Upper lobe of left lung (tissue), 6 donors: ENCODE data around the gene EMP1. TPM values are rescaled to one million over a fixed set of nuclear protein-coding genes. Genes with fewer than 3 reads are reported as not detected.

Experiments used
- ATAC-seq, 2 donors: fragments of 200-7000 bp; cut with Tn5 transposase; one replicate each; pipeline ENCODE4 v1.9.1; 2022; ENCODE audit warnings: mild to moderate bottlenecking in 2 of 2, moderate library complexity in 2 of 2; ENCODE audit not compliant: low FRiP score in 2 of 2
- DNase-seq, 2 donors: peaks; one replicate each; pipeline ENCODE4 v3.0.0-alpha.2; 2019 to 2020
- H3K27ac ChIP-seq, 4 donors: fragments of 200-600 bp; sonication (generic); one replicate each; pipeline ENCODE4 v1.5.1; 2016 to 2019
- H3K27me3 ChIP-seq, 4 donors: fragments of 200-600 bp; sonication (generic); one replicate each; pipeline ENCODE4 v1.5.1; 2017 to 2019
- H3K36me3 ChIP-seq, 4 donors: fragments of 200-600 bp; sonication (generic); one replicate each; pipeline ENCODE4 v1.5.1; 2016 to 2019
- H3K4me1 ChIP-seq, 4 donors: fragments of 200-600 bp; sonication (generic); one replicate each; pipeline ENCODE4 v1.5.1; 2018 to 2019
- H3K4me3 ChIP-seq, 4 donors: fragments of 200-600 bp; sonication (generic); one replicate each; pipeline ENCODE4 v1.5.1; 2017 to 2019; ENCODE audit warnings: mild to moderate bottlenecking in 2 of 4, moderate library complexity in 1 of 4
- H3K9me3 ChIP-seq, 4 donors: fragments of 200-600 bp; sonication (generic); one replicate each; pipeline ENCODE4 v1.5.1; 2018 to 2019
- CTCF ChIP-seq, 6 experiments: fragments of 450-650 bp in 4 of 6; fragments of 200-600 bp in 2 of 6; sonication (generic) in 2 of 6; IDR thresholded peaks; one replicate each; pipeline ENCODE4 v1.5.1; 2016 to 2019; ENCODE audit warnings: antibody characterized with exemption in 6 of 6
- EP300 ChIP-seq, 4 donors: sonication (generic); formaldehyde crosslinking; IDR thresholded peaks; one replicate each; pipeline ENCODE4 v1.5.1; 2017; ENCODE audit warnings: antibody characterized with exemption in 4 of 4, control low read depth in 2 of 4
- POLR2A ChIP-seq, 4 donors: fragments of 450-650 bp; IDR thresholded peaks; one replicate each; pipeline ENCODE4 v1.5.1; 2016 to 2017; ENCODE audit warnings: antibody characterized with exemption in 4 of 4, mild to moderate bottlenecking in 2 of 4
- POLR2AphosphoS5 ChIP-seq, 2 donors: sonication (generic); formaldehyde crosslinking; IDR thresholded peaks; one replicate each; pipeline ENCODE4 v1.5.1; 2017; ENCODE audit warnings: antibody characterized with exemption in 2 of 2
- WGBS, 2 donors: methylation state at CpG; one replicate each; pipeline ENCODE4 v1.1.5; 2017 to 2018; 5-methylcytosine and 5-hydroxymethylcytosine counted together
- total RNA-seq, 6 donors: library from RNA; depleted of rRNA in 4 of 6; stranded (reverse); fragments of >200 nt in 4 of 6; gene quantifications; one replicate each; pipeline versions ENCODE4 v1.1.0 to v1.2.1, GENCODE V29; 2016 to 2021
- donor health status: DM: no; HTN: no; CAD: no; lungs with moderate emphysema.
- donor health status: DM: no; HTN: yes; CAD: no; lungs with severe emphysema.

The EMP1 gene
- total RNA-seq, 6 donors from 2014 or later = 18.9 to 360 (median 165) TPM

DNA sequence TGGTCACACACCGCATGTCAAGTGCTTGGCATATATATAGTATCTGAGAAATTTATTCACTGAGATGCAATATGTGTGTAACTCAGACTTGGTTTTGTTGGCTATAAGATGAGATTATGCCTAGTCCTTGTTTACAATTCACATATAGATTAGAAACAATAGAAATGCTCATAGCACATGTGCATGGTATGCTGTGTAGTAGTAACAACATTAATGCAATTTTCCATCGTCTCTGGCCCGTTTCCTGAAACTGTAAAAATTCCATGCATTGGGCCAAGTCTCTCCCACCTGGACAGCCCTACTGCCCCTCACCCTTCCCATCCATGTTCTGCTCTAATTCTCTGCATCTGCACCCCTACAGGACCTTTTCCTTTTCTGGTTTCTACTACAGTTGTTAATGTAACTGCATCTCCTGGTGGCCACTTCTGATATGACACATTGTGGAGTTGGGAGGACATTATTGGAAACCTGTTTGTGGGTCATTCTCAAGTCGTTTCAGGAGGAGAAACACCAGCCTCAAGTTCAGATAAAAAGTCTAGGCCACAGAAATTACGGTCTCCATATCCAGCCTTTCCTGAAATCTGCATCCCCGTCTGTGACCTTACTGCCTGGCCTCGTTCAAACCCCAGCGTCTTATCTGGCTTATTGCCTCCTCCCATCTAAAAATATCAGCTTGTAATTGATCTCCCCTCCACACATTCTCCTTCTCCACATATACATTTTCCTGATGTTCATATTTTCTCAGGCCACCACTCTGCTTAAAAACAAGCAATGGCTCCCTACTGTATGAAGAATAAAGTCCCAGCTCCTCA lies 37.5 kb downstream of the EMP1 start:
- H3K4me3 ChIP-seq = no peak overlapping the region
- H3K9me3 ChIP-seq = no peaks in the 10 kb centered on the region
- WGBS, 2 donors = 71 to 72% methylated on average over 8 of the region's 8 CpGs
- H3K27me3 ChIP-seq = no peaks in the 10 kb centered on the region
- TF ChIP-seq POLR2A (IDR thresholded peaks at IDR 0.05) (no peak), CTCF (IDR thresholded peaks at IDR 0.05) (peak; percentile 69 to 92 (median 86)), EP300 (IDR thresholded peaks at IDR 0.05) (no peak), POLR2AphosphoS5 (IDR thresholded peaks at IDR 0.05) (no peak)
- no peak overlapping the region for H3K27ac ChIP-seq
- peak in 1 of 2 donors; percentile 43 for DNase-seq
- H3K36me3 ChIP-seq = no peaks in the 10 kb centered on the region
- H3K4me1 ChIP-seq = no peaks in the 10 kb centered on the region
- peak; percentile 51 to 79 for ATAC-seq

DNA sequence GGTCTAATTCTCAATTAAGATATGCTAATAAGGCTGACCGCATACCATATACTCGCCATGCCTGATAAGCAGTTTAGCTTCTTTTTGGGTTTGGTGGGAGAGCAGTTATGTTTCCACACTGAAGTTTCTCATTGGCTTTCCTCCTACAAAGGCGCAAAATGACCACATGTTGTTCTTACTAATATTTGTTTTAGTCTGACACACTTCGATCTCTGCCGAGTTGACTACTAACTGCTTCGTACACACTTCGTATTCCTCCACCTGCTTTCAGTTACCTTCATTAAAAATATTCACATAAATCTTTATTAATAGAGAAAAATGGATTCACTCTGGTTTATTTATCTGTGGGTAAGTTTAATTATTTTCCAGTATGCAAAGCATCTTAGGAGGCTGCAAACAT lies 41.7 kb downstream of the EMP1 start:
- no peak for ATAC-seq

GRCh38 chr12:13241833-13242488 lies 45.4 kb downstream of the EMP1 start:
- WGBS, 2 donors = 65 to 75% methylated on average over 2 of the region's 2 CpGs
- peak in 1 of 2 donors; percentile 14 for ATAC-seq

More for the DNA sequence above, 41.7 kb downstream of the EMP1 start:
- Histone ChIP-seq H3K27ac (no peak overlapping the region), H3K9me3 (no peaks in the 10 kb centered on the region), H3K4me1 (no peaks in the 10 kb centered on the region), H3K27me3 (no peaks in the 10 kb centered on the region), H3K4me3 (no peak overlapping the region), H3K36me3 (no peaks in the 10 kb centered on the region)
- 75 to 88% methylated on average over 7 of the region's 7 CpGs for WGBS, 2 donors
- TF ChIP-seq POLR2AphosphoS5 (IDR thresholded peaks at IDR 0.05) = no peak
- TF ChIP-seq EP300 (IDR thresholded peaks at IDR 0.05) = no peak
- TF ChIP-seq CTCF (IDR thresholded peaks at IDR 0.05) = no peak
- no peak for TF ChIP-seq POLR2A (IDR thresholded peaks at IDR 0.05)
- no peak for DNase-seq

GRCh38 chr12:13242936-13243335 lies 46.4 kb downstream of the EMP1 start:
- TF ChIP-seq EP300 (IDR thresholded peaks at IDR 0.05) (no peak), POLR2A (IDR thresholded peaks at IDR 0.05) (no peak), CTCF (IDR thresholded peaks at IDR 0.05) (no peak), POLR2AphosphoS5 (IDR thresholded peaks at IDR 0.05) (no peak)
- ATAC-seq (no peak), DNase-seq (no peak)
- no peaks in the 10 kb centered on the region for H3K36me3 ChIP-seq
- 55 to 70% methylated on average over 4 of the region's 4 CpGs for WGBS, 2 donors
- no peaks in the 10 kb centered on the region for H3K27me3 ChIP-seq
- H3K4me1 ChIP-seq = no peaks in the 10 kb centered on the region
- H3K4me3 ChIP-seq = no peak overlapping the region
- no peak overlapping the region for H3K27ac ChIP-seq
- no peaks in the 10 kb centered on the region for H3K9me3 ChIP-seq

More at GRCh38 chr12:13241833-13242488, 45.4 kb downstream of the EMP1 start:
- no peak overlapping the region for H3K27ac ChIP-seq
- H3K4me3 ChIP-seq = no peak overlapping the region
- H3K36me3 ChIP-seq = no peaks in the 10 kb centered on the region
- no peak for TF ChIP-seq EP300 (IDR thresholded peaks at IDR 0.05)
- no peak for TF ChIP-seq CTCF (IDR thresholded peaks at IDR 0.05)
- no peak for TF ChIP-seq POLR2A (IDR thresholded peaks at IDR 0.05)
- no peak for TF ChIP-seq POLR2AphosphoS5 (IDR thresholded peaks at IDR 0.05)
- no peaks in the 10 kb centered on the region for H3K4me1 ChIP-seq
- H3K9me3 ChIP-seq = no peaks in the 10 kb centered on the region
- no peak for DNase-seq
- no peaks in the 10 kb centered on the region for H3K27me3 ChIP-seq
